ENCODE data around the gene CNOT6L. TPM values are rescaled to one million over a fixed set of nuclear protein-coding genes. Genes with fewer than 3 reads are reported as not detected.

CNOT6L gene
- polyA plus RNA-seq, 2 of the 4 experiments (the other 2 are of a cell fraction): 5.8 to 8.7 TPM

DNA sequence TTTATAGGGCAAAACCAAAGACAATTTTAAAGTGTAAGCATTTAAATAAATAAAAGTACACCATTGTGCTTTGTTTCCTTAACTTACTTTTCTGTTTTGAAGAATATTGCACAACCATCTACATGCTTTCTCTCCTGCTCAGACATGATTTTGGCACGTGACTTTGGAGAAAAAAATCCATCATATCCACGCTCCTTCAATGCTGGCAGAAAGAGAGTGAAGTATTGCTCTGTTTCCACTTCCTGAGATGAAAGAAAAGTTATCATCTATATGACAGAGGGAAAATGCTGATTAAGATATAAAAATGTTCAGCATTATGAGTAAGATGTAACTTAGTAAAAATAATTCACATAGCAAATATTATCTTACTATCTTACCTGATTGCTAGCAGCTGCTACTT, 77.1 kb downstream of the CNOT6L start:
- ChIA-PET CTCF (no interaction called here), POLR2A (no interaction called here)
- WGBS (ENCODE audit: missing lambda C conversion rate): 98% methylated on average over 2 of the region's 2 CpGs
- no peak for ATAC-seq
- Histone ChIP-seq H3K9me3 (no peaks in the 10 kb centered on the region), H3K4me3 (no peak overlapping the region), H3K4me1 (0 out of 3 replicates have a peak, but pooled peaks cover 3% of the 10 kb centered on the region), H3K4me2 (no peak overlapping the region), H3K27ac (no peak overlapping the region)
- FAIRE-seq: no peak
- TF ChIP-seq EP300 (IDR thresholded peaks at IDR 0.05): no peak
- TF ChIP-seq MAFK (IDR thresholded peaks at IDR 0.05; ENCODE audit: partially characterized antibody): peak; percentile 32
- no peak for DNase-seq (ENCODE audit: low read depth in 1 of 2, low spot score in 1 of 2)

GRCh38 chr4:77740480-77740879, 78.7 kb downstream of the CNOT6L start:
- 88% methylated on average over 4 of the region's 4 CpGs for WGBS (ENCODE audit: missing lambda C conversion rate)
- ATAC-seq (no peak), DNase-seq (ENCODE audit: low read depth in 1 of 2, low spot score in 1 of 2) (no peak), FAIRE-seq (no peak)
- POLR2A ChIA-PET: no interaction called here
- CTCF ChIA-PET: no interaction called here
- TF ChIP-seq ZC3H11A (IDR thresholded peaks at IDR 0.05) (no peak), NPAS2 (CRISPR knock-in tag; IDR thresholded peaks at IDR 0.05; ENCODE audit: borderline replicate concordance) (no peak), MAZ (IDR thresholded peaks at IDR 0.05; ENCODE audit: borderline replicate concordance, low read depth, low read length) (no peak), EHMT2 (IDR thresholded peaks at IDR 0.05; ENCODE audit: low read depth) (no peak), HOXB13 (CRISPR knock-in tag; IDR thresholded peaks at IDR 0.05; ENCODE audit: low read depth) (no peak), MYC (IDR thresholded peaks at IDR 0.05; ENCODE audit: borderline replicate concordance, low read length) (no peak), ATOH8 (CRISPR knock-in tag; IDR thresholded peaks at IDR 0.05; ENCODE audit: low read depth) (no peak), SREBF2 (IDR thresholded peaks at IDR 0.05) (no peak), RAD21 (conservative IDR thresholded peaks at IDR 0.05 in 1 of 2, IDR thresholded peaks at IDR 0.05 in 1 of 2) (no peak)
- Histone ChIP-seq H3K4me2 (no peak overlapping the region), H3K27ac (no peak overlapping the region), H3K4me1 (0 out of 3 replicates have a peak, but pooled peaks cover 3% of the 10 kb centered on the region), H3K9me3 (no peaks in the 10 kb centered on the region), H3K4me3 (no peak overlapping the region)

DNA sequence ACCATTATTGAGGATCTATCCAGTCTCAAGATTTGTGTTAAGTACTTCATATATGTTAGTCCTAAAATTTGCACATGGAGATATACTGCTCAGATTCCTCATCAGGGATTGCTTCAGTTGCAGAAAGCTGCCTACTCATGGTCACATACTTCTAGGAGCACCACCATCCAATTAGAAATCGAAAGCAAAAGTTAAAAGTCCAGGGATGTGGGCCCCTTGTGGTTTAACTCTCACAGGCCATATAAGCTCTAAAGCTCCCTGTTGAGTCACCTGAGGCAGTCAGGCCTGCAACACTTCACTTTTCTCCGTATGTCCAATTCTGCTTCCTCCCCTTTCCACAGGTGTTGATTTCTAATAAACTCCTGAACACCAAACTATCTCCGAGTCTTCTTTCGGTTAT, 84.2 kb downstream of the CNOT6L start:
- Histone ChIP-seq H3K4me1 (no peaks in the 10 kb centered on the region), H3K4me2 (no peak overlapping the region), H3K4me3 (no peak overlapping the region), H3K9me3 (no peaks in the 10 kb centered on the region), H3K27ac (no peak overlapping the region)
- no peak for FAIRE-seq
- ATAC-seq: no peak
- no peak for TF ChIP-seq JUNB (IDR thresholded peaks at IDR 0.05)
- no peak for TF ChIP-seq ZC3H11A (IDR thresholded peaks at IDR 0.05)
- TF ChIP-seq, protein P1, sequence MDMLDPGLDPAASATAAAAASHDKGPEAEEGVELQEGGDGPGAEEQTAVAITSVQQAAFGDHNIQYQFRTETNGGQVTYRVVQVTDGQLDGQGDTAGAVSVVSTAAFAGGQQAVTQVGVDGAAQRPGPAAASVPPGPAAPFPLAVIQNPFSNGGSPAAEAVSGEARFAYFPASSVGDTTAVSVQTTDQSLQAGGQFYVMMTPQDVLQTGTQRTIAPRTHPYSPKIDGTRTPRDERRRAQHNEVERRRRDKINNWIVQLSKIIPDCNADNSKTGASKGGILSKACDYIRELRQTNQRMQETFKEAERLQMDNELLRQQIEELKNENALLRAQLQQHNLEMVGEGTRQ (IDR thresholded peaks at IDR 0.05): no peak
- no peak for TF ChIP-seq HOXB5 (CRISPR knock-in tag; IDR thresholded peaks at IDR 0.05)
- no peak for TF ChIP-seq HOXA7 (CRISPR knock-in tag; IDR thresholded peaks at IDR 0.05)
- TF ChIP-seq NR3C1 (IDR thresholded peaks at IDR 0.05): no peak
- no peak for TF ChIP-seq CBX2 (IDR thresholded peaks at IDR 0.05; ENCODE audit: borderline replicate concordance, low read depth)
- TF ChIP-seq PHF8 (IDR thresholded peaks at IDR 0.05; ENCODE audit: borderline replicate concordance, low read depth): no peak
- TF ChIP-seq RARB (CRISPR knock-in tag; IDR thresholded peaks at IDR 0.05): no peak
- TF ChIP-seq EHF (CRISPR knock-in tag; IDR thresholded peaks at IDR 0.05): no peak
- no peak for TF ChIP-seq RFX5 (IDR thresholded peaks at IDR 0.05)
- no peak for TF ChIP-seq HMGXB4 (CRISPR knock-in tag; IDR thresholded peaks at IDR 0.05; ENCODE audit: borderline replicate concordance)
- no peak for TF ChIP-seq MAX (IDR thresholded peaks at IDR 0.05)
- no peak for TF ChIP-seq ATOH8 (CRISPR knock-in tag; IDR thresholded peaks at IDR 0.05; ENCODE audit: low read depth)
- TF ChIP-seq NFE2L2 (conservative IDR thresholded peaks at IDR 0.05; ENCODE audit: low read length): no peak
- TF ChIP-seq MYC (IDR thresholded peaks at IDR 0.05; ENCODE audit: borderline replicate concordance, low read length): no peak
- no peak for TF ChIP-seq REST (IDR thresholded peaks at IDR 0.05)
- TF ChIP-seq POLR2AphosphoS2 (conservative IDR thresholded peaks at IDR 0.05; ENCODE audit: low read length): no peak
- TF ChIP-seq FOSL2 (IDR thresholded peaks at IDR 0.05): no peak
- TF ChIP-seq FOSL2 (CRISPR knock-in tag; IDR thresholded peaks at IDR 0.05): no peak
- ChIA-PET CTCF (no interaction called here), POLR2A (no interaction called here)
- DNase-seq (ENCODE audit: low read depth in 1 of 2, low spot score in 1 of 2): no peak
- 83% methylated on average over 4 of the region's 4 CpGs for WGBS (ENCODE audit: missing lambda C conversion rate)
